HL-60 (cell line): Measurements from ENCODE around the gene PUM1.

ENCODE experiments used
- DNase-seq, 2 experiments: peaks; one replicate each; pipeline ENCODE4 v3.0.0-alpha.2; 2010 to 2020; ENCODE audit warnings: low read depth in 1 of 2, low spot score in 1 of 2
- H3K27ac ChIP-seq: fragments of 250-450 bp; sonication (Bioruptor Pico); replicated peaks from 2 replicates; pipeline ENCODE4 v1.5.1; 2020; ENCODE audit warnings: mild to moderate bottlenecking, moderate library complexity
- H3K27me3 ChIP-seq: fragments of 250-450 bp; sonication (Bioruptor Pico); 2 replicates; pipeline ENCODE4 v1.5.1; 2021; ENCODE audit warnings: mild to moderate bottlenecking, moderate library complexity; ENCODE audit not compliant: insufficient read depth, poor library complexity, severe bottlenecking
- H3K4me3 ChIP-seq: replicated peaks from 2 replicates; pipeline ENCODE4 v1.5.1; 2011; ENCODE audit warnings: mild to moderate bottlenecking, control low read depth, low read length; ENCODE audit not compliant: insufficient read depth
- CTCF ChIP-seq: IDR thresholded peaks from one replicate; pipeline ENCODE4 v1.5.1; 2011; ENCODE audit warnings: low read length, control low read depth, inconsistent platforms; ENCODE audit not compliant: insufficient read depth
- GABPA ChIP-seq: IDR thresholded peaks from 2 replicates; pipeline ENCODE4 v1.6.1; 2012; ENCODE audit warnings: low read depth
- POLR2AphosphoS5 ChIP-seq: IDR thresholded peaks from 2 replicates; pipeline ENCODE4 v1.6.1; 2012; ENCODE audit warnings: low read depth
- REST ChIP-seq: IDR thresholded peaks from 2 replicates; pipeline ENCODE4 v1.6.1; 2012; ENCODE audit warnings: low read depth; ENCODE audit not compliant: insufficient replicate concordance
- SPI1 ChIP-seq: IDR thresholded peaks from 2 replicates; pipeline ENCODE4 v1.6.1; 2012; ENCODE audit warnings: low read depth, mild to moderate bottlenecking, borderline replicate concordance

The PUM1 gene

GRCh38 chr1:30934613-30935012 lies 130.9 kb downstream of the PUM1 start:
- Histone ChIP-seq H3K27ac (no peak overlapping the region), H3K27me3 (no peaks in the 10 kb centered on the region), H3K4me3 (no peak overlapping the region)
- TF ChIP-seq CTCF = no peak
- no peak for TF ChIP-seq SPI1
- no peak for TF ChIP-seq POLR2AphosphoS5
- no peak for TF ChIP-seq GABPA
- TF ChIP-seq REST = no peak
- no peak for DNase-seq

GRCh38 chr1:30933874-30934252 lies 131.7 kb downstream of the PUM1 start:
- H3K4me3 ChIP-seq = no peak overlapping the region
- TF ChIP-seq SPI1 (no peak), CTCF (no peak), GABPA (no peak), REST (no peak), POLR2AphosphoS5 (no peak; the same call in 1 of the 2 replicates)
- no peak overlapping the region for H3K27ac ChIP-seq
- H3K27me3 ChIP-seq = no peaks in the 10 kb centered on the region
- no peak for DNase-seq

- Histone ChIP-seq H3K27ac (no peak overlapping the region), H3K27me3 (no peaks in the 10 kb centered on the region), H3K4me3 (no peak overlapping the region)
- no peak; the same call in none of the 2 replicates for TF ChIP-seq POLR2AphosphoS5
- no peak for TF ChIP-seq REST
- TF ChIP-seq GABPA = no peak
- DNase-seq = no peak
Measured at GRCh38 chr1:30930631-30931173, 134.8 kb downstream of the PUM1 start.
